22Rv1 (cell line): Measurements from ENCODE around the gene LAMA2.

ENCODE experiments used
- CTCF ChIP-seq: fragments of 450-650 bp; IDR thresholded peaks from 2 replicates; pipeline ENCODE4 v1.5.1; 2017; ENCODE audit warnings: mild to moderate bottlenecking
- ZFX ChIP-seq: fragments of 450-650 bp; IDR thresholded peaks from 2 replicates; pipeline ENCODE4 v1.6.1; 2017; ENCODE audit warnings: antibody characterized with exemption, borderline replicate concordance

GRCh38 chr6:128888444-128889175, 5.7 kb downstream of the LAMA2 start:
- TF ChIP-seq CTCF: no peak
- TF ChIP-seq ZFX: no peak
